HEK293 (cell line): Measurements from ENCODE around the gene CACNB2.

Experiments used
- BCL11A ChIP-seq: fragments of 450-650 bp; formaldehyde crosslinking; IDR thresholded peaks from 2 replicates; pipeline ENCODE4 v1.5.1; 2016; ENCODE audit warnings: low read depth, missing biosample characterization, missing genetic modification characterization
- GLI4 ChIP-seq: fragments of 450-650 bp; formaldehyde crosslinking; IDR thresholded peaks from 2 replicates; pipeline ENCODE4 v1.5.1; 2016; ENCODE audit warnings: missing biosample characterization, missing genetic modification characterization
- YY1 ChIP-seq: fragments of 450-650 bp; formaldehyde crosslinking; IDR thresholded peaks from 2 replicates; pipeline ENCODE4 v1.5.1; 2018; ENCODE audit warnings: missing biosample characterization, missing genetic modification characterization
- TF ChIP-seq, protein P1 (sequence below): fragments of 450-650 bp; formaldehyde crosslinking; IDR thresholded peaks from 2 replicates; pipeline ENCODE4 v1.5.1; 2016; ENCODE audit warnings: missing biosample characterization, missing genetic modification characterization
- TF ChIP-seq, protein P2 (sequence below): fragments of 450-650 bp; formaldehyde crosslinking; IDR thresholded peaks from 2 replicates; pipeline ENCODE4 v1.5.1; 2016; ENCODE audit warnings: missing biosample characterization, missing genetic modification characterization
- TF ChIP-seq, protein P3 (sequence below): fragments of 450-650 bp; formaldehyde crosslinking; IDR thresholded peaks from 2 replicates; pipeline ENCODE4 v1.5.1; 2016; ENCODE audit warnings: missing biosample characterization, missing genetic modification characterization, low read depth

DNA sequence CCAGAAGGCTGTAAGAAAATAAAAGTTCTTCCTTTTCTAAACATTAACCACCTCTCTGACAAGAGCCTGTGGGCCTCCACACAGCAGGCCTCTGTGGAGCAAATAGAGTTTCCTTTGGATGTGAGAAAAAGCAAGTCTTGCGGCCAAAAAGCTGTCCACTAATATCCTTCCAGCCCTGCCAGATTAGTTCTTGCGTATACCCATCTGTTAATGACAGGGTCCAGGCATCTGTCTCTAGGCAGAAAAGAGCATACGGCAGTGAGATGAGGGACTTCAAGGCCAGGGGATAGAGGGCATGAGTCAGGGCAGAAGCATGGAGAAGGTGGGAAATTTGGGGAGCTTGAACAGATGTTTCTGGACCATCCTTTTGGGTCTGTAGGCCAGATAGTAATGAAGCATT is 346.2 kb downstream of the CACNB2 start:
- TF ChIP-seq, protein P1, sequence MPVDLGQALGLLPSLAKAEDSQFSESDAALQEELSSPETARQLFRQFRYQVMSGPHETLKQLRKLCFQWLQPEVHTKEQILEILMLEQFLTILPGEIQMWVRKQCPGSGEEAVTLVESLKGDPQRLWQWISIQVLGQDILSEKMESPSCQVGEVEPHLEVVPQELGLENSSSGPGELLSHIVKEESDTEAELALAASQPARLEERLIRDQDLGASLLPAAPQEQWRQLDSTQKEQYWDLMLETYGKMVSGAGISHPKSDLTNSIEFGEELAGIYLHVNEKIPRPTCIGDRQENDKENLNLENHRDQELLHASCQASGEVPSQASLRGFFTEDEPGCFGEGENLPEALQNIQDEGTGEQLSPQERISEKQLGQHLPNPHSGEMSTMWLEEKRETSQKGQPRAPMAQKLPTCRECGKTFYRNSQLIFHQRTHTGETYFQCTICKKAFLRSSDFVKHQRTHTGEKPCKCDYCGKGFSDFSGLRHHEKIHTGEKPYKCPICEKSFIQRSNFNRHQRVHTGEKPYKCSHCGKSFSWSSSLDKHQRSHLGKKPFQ = no peak
- TF ChIP-seq BCL11A (tag by site-specific recombination) (no peak), YY1 (tag by site-specific recombination) (no peak), GLI4 (tag by site-specific recombination) (no peak)
- TF ChIP-seq, protein P2, sequence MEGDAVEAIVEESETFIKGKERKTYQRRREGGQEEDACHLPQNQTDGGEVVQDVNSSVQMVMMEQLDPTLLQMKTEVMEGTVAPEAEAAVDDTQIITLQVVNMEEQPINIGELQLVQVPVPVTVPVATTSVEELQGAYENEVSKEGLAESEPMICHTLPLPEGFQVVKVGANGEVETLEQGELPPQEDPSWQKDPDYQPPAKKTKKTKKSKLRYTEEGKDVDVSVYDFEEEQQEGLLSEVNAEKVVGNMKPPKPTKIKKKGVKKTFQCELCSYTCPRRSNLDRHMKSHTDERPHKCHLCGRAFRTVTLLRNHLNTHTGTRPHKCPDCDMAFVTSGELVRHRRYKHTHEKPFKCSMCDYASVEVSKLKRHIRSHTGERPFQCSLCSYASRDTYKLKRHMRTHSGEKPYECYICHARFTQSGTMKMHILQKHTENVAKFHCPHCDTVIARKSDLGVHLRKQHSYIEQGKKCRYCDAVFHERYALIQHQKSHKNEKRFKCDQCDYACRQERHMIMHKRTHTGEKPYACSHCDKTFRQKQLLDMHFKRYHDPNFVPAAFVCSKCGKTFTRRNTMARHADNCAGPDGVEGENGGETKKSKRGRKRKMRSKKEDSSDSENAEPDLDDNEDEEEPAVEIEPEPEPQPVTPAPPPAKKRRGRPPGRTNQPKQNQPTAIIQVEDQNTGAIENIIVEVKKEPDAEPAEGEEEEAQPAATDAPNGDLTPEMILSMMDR (tag by site-specific recombination) = no peak
- TF ChIP-seq, protein P3, sequence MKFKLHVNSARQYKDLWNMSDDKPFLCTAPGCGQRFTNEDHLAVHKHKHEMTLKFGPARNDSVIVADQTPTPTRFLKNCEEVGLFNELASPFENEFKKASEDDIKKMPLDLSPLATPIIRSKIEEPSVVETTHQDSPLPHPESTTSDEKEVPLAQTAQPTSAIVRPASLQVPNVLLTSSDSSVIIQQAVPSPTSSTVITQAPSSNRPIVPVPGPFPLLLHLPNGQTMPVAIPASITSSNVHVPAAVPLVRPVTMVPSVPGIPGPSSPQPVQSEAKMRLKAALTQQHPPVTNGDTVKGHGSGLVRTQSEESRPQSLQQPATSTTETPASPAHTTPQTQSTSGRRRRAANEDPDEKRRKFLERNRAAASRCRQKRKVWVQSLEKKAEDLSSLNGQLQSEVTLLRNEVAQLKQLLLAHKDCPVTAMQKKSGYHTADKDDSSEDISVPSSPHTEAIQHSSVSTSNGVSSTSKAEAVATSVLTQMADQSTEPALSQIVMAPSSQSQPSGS (tag by site-specific recombination) = no peak
